Peyer's patch (tissue), 4 donors: ENCODE data around the gene NCOA3.

ENCODE experiments used
- CTCF ChIP-seq, 6 experiments: fragments of 450-650 bp in 4 of 6; fragments of 200-600 bp in 2 of 6; sonication (generic) in 1 of 6; IDR thresholded peaks; one replicate each; pipeline ENCODE4 v1.5.1; 2017 to 2019; ENCODE audit warnings: antibody characterized with exemption in 6 of 6, mild to moderate bottlenecking in 3 of 6, moderate library complexity in 1 of 6
- POLR2A ChIP-seq, 2 donors: fragments of 450-650 bp; IDR thresholded peaks; one replicate each; pipeline ENCODE4 v1.5.1; 2017; ENCODE audit warnings: antibody characterized with exemption in 2 of 2, mild to moderate bottlenecking in 2 of 2, moderate library complexity in 2 of 2

DNA sequence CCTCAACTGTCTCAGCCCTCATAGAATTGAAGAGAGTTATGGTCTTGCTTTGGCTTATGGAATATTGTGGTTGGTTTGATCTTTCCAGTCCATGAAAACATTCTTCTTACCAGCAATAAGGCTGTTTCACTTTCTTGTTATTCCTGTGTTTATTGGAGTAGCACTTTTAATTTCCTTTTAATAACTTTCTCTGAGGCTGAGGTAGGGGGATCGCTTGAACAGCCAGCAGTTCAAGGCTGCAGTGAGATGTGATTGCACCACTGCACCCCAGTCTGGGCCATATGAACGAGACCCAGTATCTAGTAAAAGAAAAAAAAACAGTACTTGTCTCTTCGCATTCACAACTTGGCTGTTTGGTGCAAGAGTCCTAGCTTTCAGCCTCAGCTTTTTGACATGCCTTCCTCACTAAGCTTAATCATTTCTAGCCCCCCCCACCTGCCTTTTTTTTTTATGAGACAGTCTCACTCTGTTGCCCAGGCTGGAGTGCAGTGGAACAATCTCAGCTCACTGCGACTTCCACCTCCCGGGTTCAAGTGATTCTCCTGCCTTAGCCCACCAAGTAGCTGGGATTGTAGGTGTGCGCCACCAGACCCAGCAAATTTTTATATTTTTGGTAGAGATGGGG is 70.5 kb downstream of the NCOA3 start:
- TF ChIP-seq CTCF (IDR thresholded peaks at IDR 0.05) (no peak), POLR2A (IDR thresholded peaks at IDR 0.05) (no peak)
